Activated CD8-positive, alpha-beta T cell treated with anti-CD3 and anti-CD28 coated beads for 36 hours (primary cell): ENCODE measurements around the gene GPR26. TPM values are rescaled to one million over a fixed set of nuclear protein-coding genes. Genes with fewer than 3 reads are reported as not detected.

Experiments used
- ATAC-seq: fragments of 200-7000 bp; cut with Tn5 transposase; one replicate; pipeline ENCODE4 v1.10.0; 2021; ENCODE audit warnings: mild to moderate bottlenecking, moderate library complexity
- CTCF ChIA-PET: fragments of 350-600 bp; sonication (Branson Sonifier 250); formaldehyde crosslinking; loops from one replicate; lab custom pipeline; 2021; ENCODE audit warnings: antibody characterized with exemption; lab: Charles Lee
- POLR2A ChIA-PET: fragments of 350-600 bp; sonication (Branson Sonifier 250); formaldehyde crosslinking; loops from one replicate; lab custom pipeline; 2021; ENCODE audit warnings: antibody characterized with exemption; lab: Charles Lee
- DNase-seq: peaks from one replicate; pipeline ENCODE4 v3.0.0-alpha.2; 2020
- H3K27ac Mint-ChIP-seq: one replicate; pipeline ENCODE4 v1.8.0; 2021; ENCODE audit warnings: mild to moderate bottlenecking, mixed read lengths
- H3K27me3 Mint-ChIP-seq: one replicate; pipeline ENCODE4 v1.8.0; 2021; ENCODE audit warnings: mixed read lengths
- H3K36me3 Mint-ChIP-seq: one replicate; pipeline ENCODE4 v1.8.0; 2021; ENCODE audit warnings: low read depth, mixed read lengths
- H3K4me1 Mint-ChIP-seq: one replicate; pipeline ENCODE4 v1.8.0; 2021; ENCODE audit warnings: low read depth, mixed read lengths
- H3K4me3 Mint-ChIP-seq: one replicate; pipeline ENCODE4 v1.8.0; 2021; ENCODE audit warnings: mild to moderate bottlenecking, moderate library complexity, mixed read lengths
- H3K9me3 Mint-ChIP-seq: one replicate; pipeline ENCODE4 v1.8.0; 2021; ENCODE audit warnings: mixed read lengths
- CTCF ChIP-seq: fragments of 200-600 bp; IDR thresholded peaks from one replicate; pipeline ENCODE4 v1.8.0; 2022; ENCODE audit warnings: antibody characterized with exemption, mild to moderate bottlenecking
- intact Hi-C: fragments of 100-400 bp; cut with micrococcal nuclease; formaldehyde crosslinking; loops from one replicate; pipeline ENCODE4 v1.10.0; 2022
- total RNA-seq, 2 experiments: library from RNA; stranded (reverse); gene quantifications; one replicate each; pipeline ENCODE4 v1.2.3, GENCODE V29; 2021

GPR26 gene
- total RNA-seq, 2 experiments from 2014 or later, result not detected

GRCh38 chr10:123634221-123634620, 31.9 kb upstream of the GPR26 start:
- intact Hi-C loops, result no loop called here
- ChIA-PET POLR2A (no interaction called here), CTCF (no interaction called here)
- no peaks in the 10 kb centered on the region for H3K9me3 Mint-ChIP-seq
- ATAC-seq (no peak), DNase-seq (no peak)
- no peak overlapping the region for H3K27ac Mint-ChIP-seq
- no peaks in the 10 kb centered on the region for H3K36me3 Mint-ChIP-seq
- no peaks in the 10 kb centered on the region for H3K4me1 Mint-ChIP-seq
- H3K27me3 Mint-ChIP-seq, result peaks cover 12% of the 10 kb centered on the region
- no peak overlapping the region for H3K4me3 Mint-ChIP-seq
- no peak for TF ChIP-seq CTCF

- CTCF ChIA-PET, result no interaction called here
- Mint-ChIP-seq H3K36me3 (no peaks in the 10 kb centered on the region), H3K27me3 (peaks cover 11% of the 10 kb centered on the region), H3K27ac (no peak overlapping the region), H3K9me3 (no peaks in the 10 kb centered on the region), H3K4me3 (no peak overlapping the region), H3K4me1 (no peaks in the 10 kb centered on the region)
- no peak for ATAC-seq
- intact Hi-C loops, result no loop called here
- TF ChIP-seq CTCF, result no peak
- no peak for DNase-seq
- POLR2A ChIA-PET, result no interaction called here
Observed at GRCh38 chr10:123635131-123635530, 31.0 kb upstream of the GPR26 start.

- ChIA-PET POLR2A (no interaction called here), CTCF (no interaction called here)
- Mint-ChIP-seq H3K4me3 (no peak overlapping the region), H3K27ac (no peak overlapping the region), H3K4me1 (no peaks in the 10 kb centered on the region), H3K27me3 (peaks cover 17% of the 10 kb centered on the region), H3K9me3 (no peaks in the 10 kb centered on the region), H3K36me3 (no peaks in the 10 kb centered on the region)
- TF ChIP-seq CTCF, result no peak
- ATAC-seq, result no peak
- no peak for DNase-seq
- intact Hi-C loops, result no loop called here
Observed at GRCh38 chr10:123635745-123636144, 30.4 kb upstream of the GPR26 start.

GRCh38 chr10:123636598-123637325, 29.4 kb upstream of the GPR26 start:
- Mint-ChIP-seq H3K27ac (no peak overlapping the region), H3K36me3 (no peaks in the 10 kb centered on the region), H3K4me3 (no peak overlapping the region), H3K9me3 (no peaks in the 10 kb centered on the region), H3K4me1 (no peaks in the 10 kb centered on the region), H3K27me3 (peaks cover 17% of the 10 kb centered on the region)
- CTCF ChIA-PET, result no interaction called here
- POLR2A ChIA-PET, result no interaction called here
- no peak for ATAC-seq
- intact Hi-C loops, result no loop called here
- no peak for DNase-seq
- TF ChIP-seq CTCF, result no peak

GRCh38 chr10:123637326-123637880, 28.8 kb upstream of the GPR26 start:
- Mint-ChIP-seq H3K27me3 (peaks cover 12% of the 10 kb centered on the region), H3K4me3 (no peak overlapping the region), H3K9me3 (no peaks in the 10 kb centered on the region), H3K36me3 (no peaks in the 10 kb centered on the region), H3K27ac (no peak overlapping the region), H3K4me1 (no peaks in the 10 kb centered on the region)
- ChIA-PET POLR2A (no interaction called here), CTCF (no interaction called here)
- ATAC-seq (no peak), DNase-seq (no peak)
- intact Hi-C loops, result no loop called here
- no peak for TF ChIP-seq CTCF
